ENCODE results near the gene RALGAPA2. TPM values are rescaled to one million over a fixed set of nuclear protein-coding genes. Genes with fewer than 3 reads are reported as not detected.

The RALGAPA2 gene
- total RNA-seq, 1 experiment from 2014 or later = 10.8 TPM

GRCh38 chr20:20411402-20411801 lies 301.0 kb downstream of the RALGAPA2 start:
- H3K4me2 ChIP-seq (ENCODE audit: low read length) = no peak overlapping the region
- no peak for DNase-seq (ENCODE audit: low read depth, low spot score)
- no peaks in the 10 kb centered on the region for H4K20me1 ChIP-seq (ENCODE audit: insufficient read depth)
- RAD21 ChIA-PET (ENCODE audit: low non-redundant PET in 1 of 2, low total read pairs in 2 of 2, uncharacterized antibody in 2 of 2, unreplicated experiment in 2 of 2) = no interaction called here
- TF ChIP-seq EGR1 (IDR thresholded peaks at IDR 0.05; ENCODE audit: low read depth) (no peak), REST (IDR thresholded peaks at IDR 0.05; ENCODE audit: low read depth) (no peak), ZFX (IDR thresholded peaks at IDR 0.05) (no peak), ZBTB33 (IDR thresholded peaks at IDR 0.05; ENCODE audit: extremely low read depth, insufficient replicate concordance, low read length) (no peak), POLR2A (IDR thresholded peaks at IDR 0.05; ENCODE audit: borderline replicate concordance, extremely low read depth, insufficient read depth, insufficient read length) (no peak), EZH2 (IDR thresholded peaks at IDR 0.05) (no peak), SP1 (IDR thresholded peaks at IDR 0.05; ENCODE audit: low read depth) (no peak), RAD21 (IDR thresholded peaks at IDR 0.05; ENCODE audit: low read depth) (no peak), SIN3A (IDR thresholded peaks at IDR 0.05; ENCODE audit: low read depth) (no peak), ELF1 (IDR thresholded peaks at IDR 0.05; ENCODE audit: borderline replicate concordance, low read depth) (no peak), FOSL1 (IDR thresholded peaks at IDR 0.05; ENCODE audit: low read depth) (no peak), JUND (IDR thresholded peaks at IDR 0.05) (no peak), YY1 (IDR thresholded peaks at IDR 0.05; ENCODE audit: extremely low read depth, insufficient replicate concordance, low read depth, low read length) (no peak), ZNF274 (IDR thresholded peaks at IDR 0.05; ENCODE audit: low read depth, low read length) (no peak), CTCF (IDR thresholded peaks at IDR 0.05 in 2 of 3, conservative IDR thresholded peaks at IDR 0.05 in 1 of 3; ENCODE audit: borderline replicate concordance in 1 of 3, insufficient read depth in 1 of 3, low read depth in 2 of 3, low read length in 2 of 3) (no peak), CBX3 (IDR thresholded peaks at IDR 0.05; ENCODE audit: low read depth) (no peak), TCF7L2 (IDR thresholded peaks at IDR 0.05; ENCODE audit: borderline replicate concordance, extremely low read depth, insufficient read depth, insufficient read length) (no peak), SRF (IDR thresholded peaks at IDR 0.05; ENCODE audit: low read depth) (no peak)
- no TSS peak for BruUV-seq (replicated peaks)
- no peaks in the 10 kb centered on the region for H3K4me1 ChIP-seq (ENCODE audit: control insufficient read depth in 1 of 2, insufficient read depth in 2 of 2, low read length in 2 of 2)
- CTCF ChIA-PET = no interaction called here
- H3K27me3 ChIP-seq (ENCODE audit: insufficient read depth, low read length) = no peaks in the 10 kb centered on the region
- H3K27ac ChIP-seq (ENCODE audit: low read depth, low read length) = no peak overlapping the region
- ATAC-seq = no peak
- H3K9me3 ChIP-seq (ENCODE audit: control insufficient read depth in 1 of 2, insufficient read depth in 1 of 2, low read depth in 1 of 2, low read length in 2 of 2) = no peaks in the 10 kb centered on the region
- no peak overlapping the region for H3K9ac ChIP-seq (ENCODE audit: low read length)
- H3K4me3 ChIP-seq (replicated peaks in 1 of 2; ENCODE audit: low read depth in 1 of 2, low read length in 2 of 2) = no peak overlapping the region
- H3K9me2 ChIP-seq (ENCODE audit: insufficient read depth) = no peaks in the 10 kb centered on the region
- H3K36me3 ChIP-seq (ENCODE audit: control insufficient read depth in 1 of 2, insufficient read depth in 2 of 2, low read length in 2 of 2) = no peaks in the 10 kb centered on the region
- no peaks in the 10 kb centered on the region for H3K79me2 ChIP-seq (ENCODE audit: insufficient read depth, low read length)
- no peak overlapping the region for H2AFZ ChIP-seq (ENCODE audit: low read depth, low read length, poor library complexity, severe bottlenecking)
- POLR2A ChIA-PET = no interaction called here
- intact Hi-C loops (cut with micrococcal nuclease) = no loop called here

All from HCT116 (cell line).